Measurements from ENCODE around the gene TMEM45A. TPM values are rescaled to one million over a fixed set of nuclear protein-coding genes. Genes with fewer than 3 reads are reported as not detected.
A peak's percentile ranks its signal among the peaks of the same experiment; 100 is the strongest.

Gene TMEM45A
- total RNA-seq, 6 experiments from 2014 or later = 47.9 to 189 (median 54.2) TPM

DNA sequence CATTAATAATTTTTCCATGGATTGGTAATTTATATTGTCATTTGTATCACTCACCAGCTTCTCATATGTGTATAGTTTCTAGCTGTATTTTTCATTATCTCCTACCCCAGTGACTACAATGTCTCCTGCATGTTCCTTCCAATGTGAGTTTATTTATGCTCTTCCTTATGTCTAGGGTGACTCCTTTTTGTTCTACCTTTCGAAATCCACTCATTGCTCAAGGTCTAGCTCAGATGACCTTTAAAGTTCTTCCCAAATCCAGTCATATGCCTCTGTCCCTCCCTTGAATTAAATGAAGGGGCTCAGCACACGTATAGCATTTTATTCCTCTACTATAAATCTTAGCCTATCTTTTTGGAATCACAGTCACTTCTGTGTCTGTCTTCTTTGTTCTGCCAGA lies 53.0 kb downstream of the TMEM45A start:
- no peak overlapping the region for H3K4me3 ChIP-seq
- no peak for TF ChIP-seq POLR2A (IDR thresholded peaks at IDR 0.05)
- TF ChIP-seq, protein P1, sequence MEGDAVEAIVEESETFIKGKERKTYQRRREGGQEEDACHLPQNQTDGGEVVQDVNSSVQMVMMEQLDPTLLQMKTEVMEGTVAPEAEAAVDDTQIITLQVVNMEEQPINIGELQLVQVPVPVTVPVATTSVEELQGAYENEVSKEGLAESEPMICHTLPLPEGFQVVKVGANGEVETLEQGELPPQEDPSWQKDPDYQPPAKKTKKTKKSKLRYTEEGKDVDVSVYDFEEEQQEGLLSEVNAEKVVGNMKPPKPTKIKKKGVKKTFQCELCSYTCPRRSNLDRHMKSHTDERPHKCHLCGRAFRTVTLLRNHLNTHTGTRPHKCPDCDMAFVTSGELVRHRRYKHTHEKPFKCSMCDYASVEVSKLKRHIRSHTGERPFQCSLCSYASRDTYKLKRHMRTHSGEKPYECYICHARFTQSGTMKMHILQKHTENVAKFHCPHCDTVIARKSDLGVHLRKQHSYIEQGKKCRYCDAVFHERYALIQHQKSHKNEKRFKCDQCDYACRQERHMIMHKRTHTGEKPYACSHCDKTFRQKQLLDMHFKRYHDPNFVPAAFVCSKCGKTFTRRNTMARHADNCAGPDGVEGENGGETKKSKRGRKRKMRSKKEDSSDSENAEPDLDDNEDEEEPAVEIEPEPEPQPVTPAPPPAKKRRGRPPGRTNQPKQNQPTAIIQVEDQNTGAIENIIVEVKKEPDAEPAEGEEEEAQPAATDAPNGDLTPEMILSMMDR (IDR thresholded peaks at IDR 0.05) = no peak
- ATAC-seq (no peak), DNase-seq (no peak)
- no peaks in the 10 kb centered on the region for H3K27me3 ChIP-seq
- H3K36me3 ChIP-seq = no peaks in the 10 kb centered on the region
- H3K9me3 ChIP-seq = no peaks in the 10 kb centered on the region
- 76% methylated on average over 2 of the region's 2 CpGs for WGBS (ENCODE audit: insufficient coverage, low coverage, low lambda C conversion rate, missing lambda C conversion rate)
- intact Hi-C loops (cut with DNase I) = no loop called here
- H3K27ac ChIP-seq = peak overlapping the region; percentile 45 to 89 (median 50)
- H3K4me1 ChIP-seq = peaks cover 0 to 11% (median 5%) of the 10 kb centered on the region in 4 donors

DNA sequence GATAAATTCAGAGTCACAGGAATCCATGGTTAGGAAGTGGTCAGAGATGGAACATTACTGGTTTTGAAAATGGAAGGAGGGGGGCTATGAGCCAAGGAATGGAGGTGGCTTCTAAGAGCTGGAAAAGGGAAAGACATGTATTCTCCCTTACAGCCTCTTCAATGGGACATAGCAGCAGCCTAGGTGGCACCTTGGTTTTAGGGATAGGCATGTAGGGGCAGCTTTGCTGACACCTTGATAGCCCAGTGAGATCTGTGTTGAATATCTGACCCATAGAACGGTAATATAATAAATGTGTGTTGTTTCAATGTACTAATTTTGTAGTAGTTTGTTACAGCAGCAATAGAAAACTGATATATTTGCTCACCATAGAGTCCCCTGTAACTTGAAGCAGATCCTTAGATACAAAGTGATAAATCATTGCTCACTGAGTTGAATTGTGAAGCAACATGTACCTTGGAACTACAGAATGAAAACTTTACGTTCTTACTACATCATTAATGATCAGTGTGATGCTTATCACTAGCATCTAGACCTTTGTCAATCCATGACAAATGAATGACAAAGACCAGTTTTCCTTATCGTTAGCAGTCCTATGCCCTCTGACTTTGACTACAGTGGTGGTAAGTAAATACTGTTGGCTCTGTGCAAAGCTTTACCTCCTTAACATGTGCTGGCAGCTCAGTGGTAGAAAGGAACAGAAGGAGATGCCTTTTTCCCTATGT lies 53.8 kb downstream of the TMEM45A start:
- Histone ChIP-seq H3K4me3 (no peak overlapping the region), H3K9me3 (no peaks in the 10 kb centered on the region), H3K27ac (peak overlapping the region; percentile 45 to 89 (median 50)), H3K36me3 (no peaks in the 10 kb centered on the region), H3K4me1 (peaks cover 0 to 11% (median 5%) of the 10 kb centered on the region in 4 donors), H3K27me3 (no peaks in the 10 kb centered on the region)
- TF ChIP-seq POLR2A (IDR thresholded peaks at IDR 0.05) = no peak
- TF ChIP-seq, protein P1 (IDR thresholded peaks at IDR 0.05) = no peak
- DNase-seq (no peak), ATAC-seq (peak; percentile 85 to 91 (median 89))
- intact Hi-C loops (cut with DNase I) = no loop called here
- 25% methylated on average over 3 of the region's 3 CpGs for WGBS (ENCODE audit: insufficient coverage, low coverage, low lambda C conversion rate, missing lambda C conversion rate)

DNA sequence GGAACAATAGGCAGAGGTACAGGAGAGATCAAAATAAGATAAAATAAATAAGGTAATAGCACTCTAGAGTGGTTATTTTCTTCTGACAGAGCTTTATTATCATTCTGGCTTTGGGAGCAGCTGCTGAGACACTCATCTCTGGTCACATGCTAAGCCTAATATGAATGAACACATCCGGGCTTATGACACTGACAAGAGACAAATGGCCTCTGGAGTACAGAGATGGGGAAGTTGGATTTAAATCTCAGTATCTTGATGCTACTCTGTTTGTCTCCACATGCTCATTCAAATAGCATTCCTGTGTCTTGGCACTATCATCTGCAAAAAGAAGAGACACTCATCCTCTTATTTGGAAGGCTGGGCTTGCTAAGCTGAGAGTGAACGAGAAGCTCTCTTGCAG lies 55.6 kb downstream of the TMEM45A start:
- DNase-seq (no peak), ATAC-seq (no peak)
- intact Hi-C loops (cut with DNase I) = no loop called here
- Histone ChIP-seq H3K9me3 (no peaks in the 10 kb centered on the region), H3K4me1 (peaks cover 0 to 11% (median 5%) of the 10 kb centered on the region in 4 donors), H3K27me3 (no peaks in the 10 kb centered on the region), H3K4me3 (no peak overlapping the region), H3K27ac (no peak overlapping the region), H3K36me3 (no peaks in the 10 kb centered on the region)
- 42% methylated on average over 2 of the region's 2 CpGs for WGBS (ENCODE audit: insufficient coverage, low coverage, low lambda C conversion rate, missing lambda C conversion rate)
- no peak for TF ChIP-seq POLR2A (IDR thresholded peaks at IDR 0.05)
- TF ChIP-seq, protein P1 (IDR thresholded peaks at IDR 0.05) = no peak

DNA sequence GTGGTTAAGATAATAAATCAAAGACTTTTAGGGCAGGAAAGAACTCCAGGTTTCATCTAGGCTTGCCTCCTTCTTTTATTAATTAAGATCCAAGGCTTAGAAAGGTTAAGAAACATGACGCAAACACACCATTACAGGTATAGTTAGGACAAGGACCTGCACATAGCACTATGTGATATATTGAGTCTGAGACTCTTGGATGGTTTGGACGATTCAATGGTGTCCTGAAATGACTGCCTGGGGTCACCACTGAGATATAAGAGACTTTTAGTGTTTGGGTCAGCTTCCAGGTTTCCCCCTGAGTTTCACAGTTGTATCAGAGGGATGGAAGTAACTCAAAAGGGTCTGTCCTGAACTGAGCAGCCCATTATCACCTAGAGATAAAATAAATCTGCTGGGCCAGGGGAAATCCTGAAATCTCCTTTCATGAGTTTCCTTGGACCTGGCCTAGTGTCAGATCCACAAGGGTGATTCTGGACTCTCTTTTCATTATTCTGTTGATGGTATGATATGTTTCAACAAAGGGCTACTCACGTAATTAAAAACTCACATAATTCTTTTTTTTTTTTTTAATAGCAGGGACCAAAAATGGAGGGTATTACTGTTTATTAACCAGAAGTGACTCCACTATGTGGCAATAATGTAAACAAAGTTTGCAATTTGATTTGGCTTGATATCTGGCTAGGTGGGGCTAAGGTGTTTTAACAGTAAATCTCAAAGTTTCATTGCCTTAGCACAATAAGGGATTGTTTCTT lies 61.4 kb downstream of the TMEM45A start:
- peaks cover 0 to 25% (median 8%) of the 10 kb centered on the region in 4 donors for H3K4me1 ChIP-seq
- H3K27me3 ChIP-seq = no peaks in the 10 kb centered on the region
- DNase-seq = no peak
- WGBS (ENCODE audit: insufficient coverage, low coverage, low lambda C conversion rate, missing lambda C conversion rate) = 41% methylated on average over 2 of the region's 3 CpGs
- TF ChIP-seq POLR2A (IDR thresholded peaks at IDR 0.05) = no peak
- TF ChIP-seq, protein P1 (IDR thresholded peaks at IDR 0.05) = no peak
- no peaks in the 10 kb centered on the region for H3K9me3 ChIP-seq
- peak overlapping the region; percentile 28 to 91 (median 54) for H3K27ac ChIP-seq
- ATAC-seq = peak; percentile 73 to 88 (median 79)
- no peak overlapping the region for H3K4me3 ChIP-seq
- H3K36me3 ChIP-seq = peaks cover 0 to 2% (median 0%) of the 10 kb centered on the region in 4 donors
- intact Hi-C loops (cut with DNase I) = no loop called here
